Testis (tissue), 3 donors: ENCODE measurements around the gene DOCK9. TPM values are rescaled to one million over a fixed set of nuclear protein-coding genes. Genes with fewer than 3 reads are reported as not detected.

Experiments
- DNase-seq: peaks from one replicate; pipeline ENCODE4 v3.0.0-alpha.2; 2019
- H3K27ac ChIP-seq, 2 donors: fragments of 200-600 bp; sonication (generic); one replicate each; pipeline ENCODE4 v1.5.1; 2019
- H3K27me3 ChIP-seq: fragments of 200-600 bp; sonication (generic); one replicate; pipeline ENCODE4 v1.5.1; 2019
- H3K36me3 ChIP-seq: fragments of 200-600 bp; sonication (generic); one replicate; pipeline ENCODE4 v1.5.1; 2017; ENCODE audit warnings: low read depth; ENCODE audit errors: missing control alignments
- H3K4me1 ChIP-seq: fragments of 200-600 bp; sonication (generic); one replicate; pipeline ENCODE4 v1.5.1; 2019
- H3K4me3 ChIP-seq, 2 donors: fragments of 200-600 bp; sonication (generic); one replicate each; pipeline ENCODE4 v1.5.1; 2017 to 2019
- H3K9me3 ChIP-seq: fragments of 200-600 bp; sonication (generic); one replicate; pipeline ENCODE4 v1.5.1; 2017
- POLR2A ChIP-seq: fragments of 450-650 bp; IDR thresholded peaks from one replicate; pipeline ENCODE4 v1.6.1; 2017; ENCODE audit warnings: antibody characterized with exemption, mild to moderate bottlenecking, moderate library complexity
- WGBS, 2 donors: methylation state at CpG; one replicate each; pipeline ENCODE4 v1.1.5; 2018; 5-methylcytosine and 5-hydroxymethylcytosine counted together
- intact Hi-C: fragments of 100-400 bp; cut with DNase I; formaldehyde crosslinking; loops from one replicate; pipeline ENCODE4 v1.15.1; 2023; ENCODE audit warnings: low total_unique reads
- polyA plus RNA-seq: library from polyadenylated mRNA; stranded (reverse); fragments of 350-450 nt; fragmentation: Illumina TruSeq; extraction: RNeasy Lipid Tissue Mini Kit (QIAGEN cat#74804); gene quantifications from one replicate; pipeline ENCODE4 v1.2.3, GENCODE V29; 2014; ENCODE audit warnings: low read depth, low replicate concordance; ENCODE audit not compliant: insufficient read depth
- total RNA-seq, 2 donors: library from RNA; depleted of rRNA; stranded (reverse); fragments of >200 nt; gene quantifications; one replicate each; pipeline ENCODE4 v1.2.3, GENCODE V29; 2016
- TF ChIP-seq, protein P1 (sequence below), 3 experiments: fragments of 450-650 bp in 2 of 3; fragments of 200-600 bp in 1 of 3; sonication (generic) in 1 of 3; IDR thresholded peaks; one replicate each; pipeline ENCODE4 v1.5.1; 2016 to 2019; ENCODE audit warnings: antibody characterized with exemption in 3 of 3, mild to moderate bottlenecking in 2 of 3, moderate library complexity in 1 of 3

The DOCK9 gene
- total and polyA plus RNA-seq, 3 donors from 2014 or later, result 48.0 to 74.9 (median 63.4) TPM

GRCh38 chr13:98881390-98881789 lies 96.5 kb downstream of the DOCK9 start:
- Histone ChIP-seq H3K4me1 (no peaks in the 10 kb centered on the region), H3K36me3 (no peaks in the 10 kb centered on the region), H3K27ac (no peak overlapping the region), H3K9me3 (no peaks in the 10 kb centered on the region), H3K27me3 (no peaks in the 10 kb centered on the region), H3K4me3 (no peak overlapping the region)
- DNase-seq, result no peak
- intact Hi-C loops, result no loop called here
- WGBS, 2 donors, result 84 to 87% methylated on average over 2 of the region's 2 CpGs
- TF ChIP-seq, protein P1, sequence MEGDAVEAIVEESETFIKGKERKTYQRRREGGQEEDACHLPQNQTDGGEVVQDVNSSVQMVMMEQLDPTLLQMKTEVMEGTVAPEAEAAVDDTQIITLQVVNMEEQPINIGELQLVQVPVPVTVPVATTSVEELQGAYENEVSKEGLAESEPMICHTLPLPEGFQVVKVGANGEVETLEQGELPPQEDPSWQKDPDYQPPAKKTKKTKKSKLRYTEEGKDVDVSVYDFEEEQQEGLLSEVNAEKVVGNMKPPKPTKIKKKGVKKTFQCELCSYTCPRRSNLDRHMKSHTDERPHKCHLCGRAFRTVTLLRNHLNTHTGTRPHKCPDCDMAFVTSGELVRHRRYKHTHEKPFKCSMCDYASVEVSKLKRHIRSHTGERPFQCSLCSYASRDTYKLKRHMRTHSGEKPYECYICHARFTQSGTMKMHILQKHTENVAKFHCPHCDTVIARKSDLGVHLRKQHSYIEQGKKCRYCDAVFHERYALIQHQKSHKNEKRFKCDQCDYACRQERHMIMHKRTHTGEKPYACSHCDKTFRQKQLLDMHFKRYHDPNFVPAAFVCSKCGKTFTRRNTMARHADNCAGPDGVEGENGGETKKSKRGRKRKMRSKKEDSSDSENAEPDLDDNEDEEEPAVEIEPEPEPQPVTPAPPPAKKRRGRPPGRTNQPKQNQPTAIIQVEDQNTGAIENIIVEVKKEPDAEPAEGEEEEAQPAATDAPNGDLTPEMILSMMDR (IDR thresholded peaks at IDR 0.05), result no peak
- TF ChIP-seq POLR2A, result no peak

- Histone ChIP-seq H3K4me1 (no peaks in the 10 kb centered on the region), H3K27me3 (no peaks in the 10 kb centered on the region), H3K9me3 (no peaks in the 10 kb centered on the region), H3K27ac (no peak overlapping the region), H3K4me3 (no peak overlapping the region), H3K36me3 (no peaks in the 10 kb centered on the region)
- intact Hi-C loops, result no loop called here
- DNase-seq, result no peak
- WGBS, 2 donors, result 87 to 89% methylated on average over 2 of the region's 2 CpGs
- no peak for TF ChIP-seq POLR2A
- TF ChIP-seq, protein P1 (IDR thresholded peaks at IDR 0.05), result no peak
These were observed 97.2 kb downstream of the DOCK9 start for GRCh38 chr13:98880677-98881076.

DNA sequence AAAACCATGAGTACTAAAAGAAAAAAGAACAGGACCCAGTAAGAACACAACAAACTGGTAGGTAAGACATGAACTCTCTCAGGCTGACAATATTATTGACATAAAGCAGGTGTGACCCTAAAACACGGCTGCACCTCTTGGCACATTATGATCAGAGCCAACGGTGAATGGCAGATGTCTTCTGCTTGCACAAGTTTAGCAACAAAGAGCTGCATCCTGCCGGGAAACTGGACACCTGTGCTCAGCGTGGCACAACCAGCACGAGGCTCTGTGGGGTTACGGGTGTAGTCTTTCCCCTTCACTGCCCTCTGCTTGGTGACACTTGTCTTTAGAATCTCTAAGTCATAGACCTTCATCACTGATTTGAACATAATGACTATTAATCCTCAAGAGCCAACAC lies 97.9 kb downstream of the DOCK9 start:
- 78 to 81% methylated on average over 6 of the region's 6 CpGs for WGBS, 2 donors
- intact Hi-C loops, result no loop called here
- TF ChIP-seq POLR2A, result no peak
- TF ChIP-seq, protein P1 (IDR thresholded peaks at IDR 0.05), result no peak

DNA sequence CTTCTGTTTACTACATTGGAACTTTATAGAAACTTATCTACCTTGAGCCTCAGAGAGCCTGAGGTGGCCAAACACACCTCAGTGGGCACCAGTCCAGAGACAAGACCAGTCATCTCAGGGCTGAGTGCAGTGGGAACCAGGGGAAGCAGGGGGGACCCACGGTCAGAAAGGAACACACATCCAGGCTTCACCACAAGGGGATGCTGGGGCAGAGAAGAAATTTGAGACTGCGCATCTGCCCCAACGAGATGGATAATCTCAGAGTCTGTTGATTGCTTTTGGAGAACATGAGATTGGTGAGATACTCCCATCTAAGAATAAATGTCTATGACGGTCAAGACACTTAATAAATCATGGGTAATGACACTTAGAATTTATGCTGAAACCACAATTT lies 98.7 kb downstream of the DOCK9 start:
- intact Hi-C loops, result no loop called here
- Histone ChIP-seq H3K4me1 (no peaks in the 10 kb centered on the region), H3K4me3 (no peak overlapping the region), H3K27me3 (no peaks in the 10 kb centered on the region), H3K36me3 (no peaks in the 10 kb centered on the region), H3K27ac (no peak overlapping the region), H3K9me3 (no peaks in the 10 kb centered on the region)
- 84 to 86% methylated on average over 4 of the region's 4 CpGs for WGBS, 2 donors
- DNase-seq, result no peak
- TF ChIP-seq POLR2A, result no peak
- TF ChIP-seq, protein P1 (IDR thresholded peaks at IDR 0.05), result no peak

More for the DNA sequence above, 97.9 kb downstream of the DOCK9 start:
- no peaks in the 10 kb centered on the region for H3K4me1 ChIP-seq
- no peaks in the 10 kb centered on the region for H3K9me3 ChIP-seq
- H3K36me3 ChIP-seq, result no peaks in the 10 kb centered on the region
- no peaks in the 10 kb centered on the region for H3K27me3 ChIP-seq
- DNase-seq, result no peak
- H3K27ac ChIP-seq, result no peak overlapping the region
- H3K4me3 ChIP-seq, result no peak overlapping the region

GRCh38 chr13:98878486-98879126 lies 99.3 kb downstream of the DOCK9 start:
- no peak overlapping the region for H3K27ac ChIP-seq
- intact Hi-C loops, result no loop called here
- TF ChIP-seq, protein P1 (IDR thresholded peaks at IDR 0.05), result no peak
- H3K4me1 ChIP-seq, result no peaks in the 10 kb centered on the region
- no peak for DNase-seq
- H3K4me3 ChIP-seq, result no peak overlapping the region
- 93% methylated on average over 5 of the region's 5 CpGs for whole genome bisulfite sequencing, 2 donors
- no peaks in the 10 kb centered on the region for H3K36me3 ChIP-seq
- no peaks in the 10 kb centered on the region for H3K27me3 ChIP-seq
- H3K9me3 ChIP-seq, result no peaks in the 10 kb centered on the region
